Smooth muscle cell (in vitro differentiated cells): Measurements from ENCODE around the gene GUCY1A2. TPM values are rescaled to one million over a fixed set of nuclear protein-coding genes. Genes with fewer than 3 reads are reported as not detected.

Experiments used
- DNase-seq: peaks from one replicate; lab custom pipeline; 2025; ENCODE audit not compliant: unreplicated experiment; lab: John Stamatoyannopoulos, UW
- H2AFZ ChIP-seq: fragments of 200-600 bp; sonication (generic); 2 replicates; pipeline ENCODE4 v1.6.0; 2016; ENCODE audit warnings: antibody characterized with exemption, low read depth, mild to moderate bottlenecking
- H3F3A ChIP-seq: fragments of 200-600 bp; sonication (generic); 2 replicates; pipeline ENCODE4 v1.6.0; 2017; ENCODE audit warnings: antibody characterized with exemption, low read depth
- H3K27ac ChIP-seq: fragments of 200-600 bp; sonication (generic); 2 replicates; pipeline ENCODE4 v1.5.1; 2016; ENCODE audit warnings: low read depth, mild to moderate bottlenecking
- H3K27me3 ChIP-seq: fragments of 200-600 bp; sonication (generic); 2 replicates; pipeline ENCODE4 v1.6.1; 2016; ENCODE audit warnings: low read depth, mild to moderate bottlenecking
- H3K36me3 ChIP-seq: fragments of 200-600 bp; sonication (generic); 2 replicates; pipeline ENCODE4 v1.5.1; 2016; ENCODE audit warnings: low read depth
- H3K4me1 ChIP-seq: fragments of 200-600 bp; sonication (generic); 2 replicates; pipeline ENCODE4 v1.5.1; 2016; ENCODE audit warnings: low read depth
- H3K4me2 ChIP-seq: fragments of 200-600 bp; sonication (generic); 2 replicates; pipeline ENCODE4 v1.6.0; 2016; ENCODE audit warnings: mild to moderate bottlenecking
- H3K4me3 ChIP-seq: fragments of 200-600 bp; sonication (generic); 2 replicates; pipeline ENCODE4 v1.5.1; 2016; ENCODE audit warnings: mild to moderate bottlenecking
- H3K79me2 ChIP-seq: fragments of 200-600 bp; sonication (generic); 2 replicates; pipeline ENCODE4 v1.6.0; 2016; ENCODE audit warnings: low read depth, mild to moderate bottlenecking
- H3K9ac ChIP-seq: fragments of 200-600 bp; sonication (generic); 2 replicates; pipeline ENCODE4 v1.6.0; 2016; ENCODE audit warnings: low read depth
- H3K9me3 ChIP-seq: fragments of 200-600 bp; sonication (generic); replicated peaks from 2 replicates; pipeline ENCODE4 v1.5.1; 2016; ENCODE audit warnings: low read depth
- H4K20me1 ChIP-seq: fragments of 200-600 bp; sonication (generic); 2 replicates; pipeline ENCODE4 v1.6.0; 2016; ENCODE audit warnings: low read depth
- WGBS: methylation state at CpG from one replicate; pipeline ENCODE4 v1.1.7; 2016; ENCODE audit warnings: low lambda C conversion rate; 5-methylcytosine and 5-hydroxymethylcytosine counted together
- polyA plus RNA-seq: library from polyadenylated mRNA; unstranded; fragments of >200 nt; fragmentation: Nextera tagmentation; extraction: Ambion mirVana; gene quantifications from 2 replicates; pipeline ENCODE4 v1.2.1, GENCODE V29; 2016
- total RNA-seq: library from RNA; depleted of rRNA; stranded (reverse); fragments of >200 nt; gene quantifications from 2 replicates; pipeline ENCODE4 v1.2.3, GENCODE V29; 2014
- TF ChIP-seq, protein P1 (sequence below): fragments of 200-600 bp; sonication (generic); IDR thresholded peaks from 2 replicates; pipeline ENCODE4 v1.5.1; 2017; ENCODE audit warnings: borderline replicate concordance, mild to moderate bottlenecking, antibody characterized with exemption; ENCODE audit not compliant: insufficient read depth, poor library complexity, severe bottlenecking

The GUCY1A2 gene
- total and polyA plus RNA-seq, 2 experiments from 2014 or later, result 0.08 to 1.1 TPM

DNA sequence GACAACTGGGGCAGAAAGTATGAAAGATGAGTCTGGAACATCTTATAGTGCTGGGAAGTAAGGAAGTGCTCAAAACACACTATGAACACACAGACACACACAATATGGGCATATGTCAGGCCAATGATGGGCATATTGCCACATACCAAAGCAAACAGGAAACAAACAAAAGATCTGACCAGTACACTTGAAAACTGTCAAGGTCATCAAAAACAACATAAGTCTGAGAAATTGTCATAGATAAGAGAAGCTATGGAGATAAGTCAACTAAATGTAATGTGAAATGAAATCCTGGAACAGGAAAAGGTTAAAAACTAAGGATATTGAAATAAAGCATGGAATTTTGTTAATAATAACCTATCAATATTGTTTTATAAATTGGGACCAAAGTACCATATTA is 46.4 kb downstream of the GUCY1A2 start:
- H3K4me2 ChIP-seq, result no peak overlapping the region
- H3K9ac ChIP-seq, result no peak overlapping the region

DNA sequence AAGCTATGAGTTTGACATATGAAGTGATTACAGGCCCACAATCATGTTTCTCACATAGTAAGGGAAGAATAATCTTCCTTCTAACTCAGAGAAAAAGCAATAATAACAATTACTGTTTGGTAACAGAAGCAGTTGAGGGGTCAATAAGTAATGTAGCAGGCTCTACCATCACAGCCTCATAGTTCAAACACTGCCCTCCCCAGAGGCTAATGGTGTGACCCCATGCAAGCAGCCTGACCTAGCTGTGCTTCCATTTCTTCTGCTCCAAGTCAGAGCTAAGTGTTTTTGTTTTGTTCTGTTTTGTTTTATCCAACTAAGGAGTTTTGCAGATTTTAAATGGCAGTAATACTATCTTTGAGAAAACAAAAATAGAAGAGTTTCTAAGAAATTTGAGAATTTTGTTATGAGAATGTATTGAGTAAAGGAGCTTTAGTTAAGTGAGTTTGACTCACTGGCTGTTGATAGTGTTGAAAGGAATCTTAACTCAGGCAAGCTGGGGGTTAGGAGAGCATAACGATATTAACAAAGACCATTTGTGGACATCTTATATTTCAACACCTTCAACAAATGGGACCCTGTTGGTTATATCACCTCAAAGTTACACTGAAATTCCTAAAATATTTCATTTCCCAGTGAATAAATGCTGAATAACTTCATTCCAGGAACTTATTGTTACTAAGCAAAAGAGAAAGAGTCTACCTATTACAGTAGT is 48.5 kb downstream of the GUCY1A2 start:
- Histone ChIP-seq H3K9me3 (no peaks in the 10 kb centered on the region), H3K27me3 (no peaks in the 10 kb centered on the region), H3K27ac (no peak overlapping the region), H3K79me2 (no peaks in the 10 kb centered on the region), H3K4me3 (no peak overlapping the region), H3K4me1 (no peaks in the 10 kb centered on the region), H3K4me2 (no peak overlapping the region), H4K20me1 (no peaks in the 10 kb centered on the region), H3F3A (no peaks in the 10 kb centered on the region), H3K36me3 (no peaks in the 10 kb centered on the region), H3K9ac (no peak overlapping the region), H2AFZ (no peak overlapping the region)
- no peak for DNase-seq
- whole genome bisulfite sequencing, result 56% methylated on average over 1 of the region's 1 CpG
- TF ChIP-seq, protein P1, sequence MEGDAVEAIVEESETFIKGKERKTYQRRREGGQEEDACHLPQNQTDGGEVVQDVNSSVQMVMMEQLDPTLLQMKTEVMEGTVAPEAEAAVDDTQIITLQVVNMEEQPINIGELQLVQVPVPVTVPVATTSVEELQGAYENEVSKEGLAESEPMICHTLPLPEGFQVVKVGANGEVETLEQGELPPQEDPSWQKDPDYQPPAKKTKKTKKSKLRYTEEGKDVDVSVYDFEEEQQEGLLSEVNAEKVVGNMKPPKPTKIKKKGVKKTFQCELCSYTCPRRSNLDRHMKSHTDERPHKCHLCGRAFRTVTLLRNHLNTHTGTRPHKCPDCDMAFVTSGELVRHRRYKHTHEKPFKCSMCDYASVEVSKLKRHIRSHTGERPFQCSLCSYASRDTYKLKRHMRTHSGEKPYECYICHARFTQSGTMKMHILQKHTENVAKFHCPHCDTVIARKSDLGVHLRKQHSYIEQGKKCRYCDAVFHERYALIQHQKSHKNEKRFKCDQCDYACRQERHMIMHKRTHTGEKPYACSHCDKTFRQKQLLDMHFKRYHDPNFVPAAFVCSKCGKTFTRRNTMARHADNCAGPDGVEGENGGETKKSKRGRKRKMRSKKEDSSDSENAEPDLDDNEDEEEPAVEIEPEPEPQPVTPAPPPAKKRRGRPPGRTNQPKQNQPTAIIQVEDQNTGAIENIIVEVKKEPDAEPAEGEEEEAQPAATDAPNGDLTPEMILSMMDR, result no peak

More for the DNA sequence above, 46.4 kb downstream of the GUCY1A2 start:
- no peaks in the 10 kb centered on the region for H3K27me3 ChIP-seq
- H3K27ac ChIP-seq, result no peak overlapping the region
- no peaks in the 10 kb centered on the region for H4K20me1 ChIP-seq
- no peaks in the 10 kb centered on the region for H3K79me2 ChIP-seq
- no peaks in the 10 kb centered on the region for H3F3A ChIP-seq
- DNase-seq, result no peak
- TF ChIP-seq, protein P1, result no peak
- no peak overlapping the region for H2AFZ ChIP-seq
- no peaks in the 10 kb centered on the region for H3K4me1 ChIP-seq
- no peaks in the 10 kb centered on the region for H3K9me3 ChIP-seq
- H3K4me3 ChIP-seq, result no peak overlapping the region
- H3K36me3 ChIP-seq, result no peaks in the 10 kb centered on the region

DNA sequence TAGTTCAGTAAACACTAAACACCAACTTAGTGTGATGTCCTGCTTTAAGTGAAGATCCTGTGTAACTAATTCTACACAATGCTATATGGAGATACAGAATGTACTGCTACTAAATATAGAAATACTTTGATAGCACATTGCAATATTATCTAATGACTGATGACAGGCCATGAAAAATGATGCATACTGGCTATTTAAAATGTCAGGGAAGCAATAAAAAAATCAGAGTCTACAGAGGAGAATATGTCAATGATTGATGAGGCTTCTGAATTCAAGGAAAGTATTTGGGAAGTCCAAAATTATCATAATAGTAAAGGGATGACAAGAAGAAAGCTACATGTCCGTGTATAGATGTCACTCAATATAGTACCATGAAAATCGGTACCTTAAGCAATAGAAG is 55.3 kb downstream of the GUCY1A2 start:
- Histone ChIP-seq H3K9ac (no peak overlapping the region), H3K27ac (no peak overlapping the region), H3K4me2 (no peak overlapping the region), H3K79me2 (no peaks in the 10 kb centered on the region), H3K4me3 (no peak overlapping the region), H3K36me3 (no peaks in the 10 kb centered on the region), H3K27me3 (no peaks in the 10 kb centered on the region), H3K9me3 (no peaks in the 10 kb centered on the region), H2AFZ (no peak overlapping the region), H3F3A (peaks cover 5% of the 10 kb centered on the region), H4K20me1 (no peaks in the 10 kb centered on the region), H3K4me1 (peaks cover 25% of the 10 kb centered on the region)
- DNase-seq, result no peak
- WGBS, result 94% methylated on average over 2 of the region's 2 CpGs
- TF ChIP-seq, protein P1, result no peak

DNA sequence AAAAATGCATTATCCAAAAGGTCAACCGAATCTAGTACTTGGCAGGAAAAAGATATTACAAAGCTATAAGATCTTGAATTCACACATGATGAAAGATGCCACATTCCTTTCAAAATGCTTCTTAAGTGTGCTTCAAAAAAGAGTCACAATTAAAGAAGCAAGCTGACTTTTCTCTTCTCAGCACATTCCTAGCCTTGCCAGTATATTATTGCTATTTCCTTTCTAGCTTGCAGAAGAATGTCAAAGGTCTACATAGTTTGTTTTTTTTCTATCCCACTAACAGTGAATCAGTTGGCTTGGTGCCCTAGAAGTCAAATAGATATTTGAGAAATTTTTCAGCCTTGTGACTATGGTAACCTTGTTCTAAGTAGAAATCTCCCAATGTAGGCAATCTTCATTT is 56.8 kb downstream of the GUCY1A2 start:
- Histone ChIP-seq H3K27me3 (no peaks in the 10 kb centered on the region), H2AFZ (peak overlapping the region; percentile 5), H3K27ac (peak overlapping the region; percentile 73), H3K79me2 (no peaks in the 10 kb centered on the region), H3K9ac (no peak overlapping the region), H3F3A (peaks cover 5% of the 10 kb centered on the region), H3K4me1 (peaks cover 25% of the 10 kb centered on the region), H4K20me1 (no peaks in the 10 kb centered on the region), H3K4me3 (no peak overlapping the region), H3K36me3 (no peaks in the 10 kb centered on the region), H3K4me2 (peak overlapping the region; percentile 71), H3K9me3 (no peaks in the 10 kb centered on the region)
- WGBS, result 48% methylated on average over 1 of the region's 1 CpG
- TF ChIP-seq, protein P1, result no peak
- DNase-seq, result no peak
